Measurements from ENCODE around the gene ZNF516. TPM values are rescaled to one million over a fixed set of nuclear protein-coding genes. Genes with fewer than 3 reads are reported as not detected.

The ZNF516 gene
- total RNA-seq, 3 donors from 2014 or later: 22.0 to 47.9 (median 23.2) TPM

GRCh38 chr18:76412818-76413565 is 82.0 kb downstream of the ZNF516 start:
- ATAC-seq (no peak), DNase-seq (no peak)
- no peaks in the 10 kb centered on the region for H3K4me1 ChIP-seq (ENCODE audit: low read depth)
- TF ChIP-seq CTCF (IDR thresholded peaks at IDR 0.05): no peak
- no peaks in the 10 kb centered on the region for H3K9me3 ChIP-seq
- H3K4me3 ChIP-seq: no peak overlapping the region
- no peaks in the 10 kb centered on the region for H3K36me3 ChIP-seq (ENCODE audit: low read depth)
- intact Hi-C loops (cut with DNase I, micrococcal nuclease): no loop called here

DNA sequence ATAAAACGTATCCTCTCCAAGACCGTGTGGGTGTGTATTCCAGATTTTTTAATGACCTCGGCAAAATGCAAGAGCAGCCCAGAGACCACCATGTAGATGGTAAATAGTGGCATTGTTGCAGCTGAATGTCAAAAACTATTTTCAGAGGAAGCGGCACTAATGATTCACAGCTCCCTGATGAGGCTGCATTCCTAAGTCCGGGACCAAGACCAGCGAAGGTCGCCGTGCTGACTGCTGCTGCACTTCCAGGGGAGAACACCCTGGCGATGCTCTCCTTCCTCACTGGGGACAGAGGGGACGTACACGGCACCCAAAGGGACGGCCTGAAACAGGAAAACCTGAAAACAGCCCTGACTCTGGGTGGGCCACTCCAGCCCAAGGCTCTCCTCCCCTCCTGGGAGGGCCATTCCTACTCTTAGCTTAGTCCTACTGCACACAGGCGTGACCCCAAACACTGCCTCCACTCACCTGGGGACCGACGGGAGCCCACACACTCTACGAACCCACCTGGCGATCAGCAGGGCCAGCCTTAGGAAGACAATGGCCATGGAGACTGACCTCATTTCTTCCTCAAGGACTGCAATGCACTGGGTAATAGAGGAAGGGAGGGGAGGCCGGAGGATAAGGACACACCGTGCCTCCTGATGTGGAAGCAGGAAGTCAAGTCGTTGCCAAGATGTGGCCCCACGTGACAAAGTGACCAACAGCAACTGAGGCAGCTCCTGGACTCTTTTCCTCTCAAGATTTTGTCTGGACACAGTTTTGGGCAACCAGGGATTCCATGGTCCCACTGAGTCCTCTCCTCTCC is 82.8 kb downstream of the ZNF516 start:
- no peak for TF ChIP-seq CTCF (IDR thresholded peaks at IDR 0.05)
- intact Hi-C loops (cut with DNase I, micrococcal nuclease): no loop called here
- Histone ChIP-seq H3K4me3 (no peak overlapping the region), H3K4me1 (ENCODE audit: low read depth) (no peaks in the 10 kb centered on the region), H3K9me3 (no peaks in the 10 kb centered on the region), H3K36me3 (ENCODE audit: low read depth) (no peaks in the 10 kb centered on the region)
- DNase-seq: no peak
- peak; percentile 33 for ATAC-seq

DNA sequence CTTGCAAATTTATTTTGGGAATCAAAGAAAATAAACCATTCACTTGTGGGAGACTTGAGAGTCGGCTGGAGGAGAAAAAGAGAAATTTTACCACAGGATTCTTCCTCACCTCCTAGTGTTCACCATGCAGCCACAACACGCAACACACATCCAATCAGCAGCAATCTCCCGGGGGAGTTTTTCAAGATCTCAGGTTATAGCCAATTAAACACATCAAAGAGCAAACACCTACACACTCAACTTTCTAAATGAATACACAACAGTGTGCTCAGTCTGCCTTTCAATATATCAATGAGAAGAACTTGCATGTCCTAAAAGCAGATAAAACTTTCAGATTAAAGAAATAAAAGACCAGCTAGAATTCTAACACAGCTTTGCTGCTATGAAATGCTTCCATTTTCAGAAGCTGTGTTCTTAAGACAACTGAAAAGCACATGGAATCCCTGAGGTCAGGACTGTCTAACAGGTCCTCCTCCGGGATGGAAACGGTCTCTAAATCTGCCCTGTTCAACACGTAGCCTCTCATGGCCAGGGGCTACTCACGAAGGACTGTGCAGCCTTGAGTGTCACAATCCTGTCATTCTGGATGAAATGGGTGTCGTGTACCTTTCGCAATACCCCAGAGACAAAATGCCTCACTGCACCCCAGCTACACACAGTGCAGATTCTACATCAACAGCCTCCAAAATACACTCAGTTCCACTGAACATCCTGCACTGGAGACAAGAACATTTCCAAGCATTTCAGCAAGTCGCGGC is 84.2 kb downstream of the ZNF516 start:
- Histone ChIP-seq H3K4me3 (no peak overlapping the region), H3K36me3 (ENCODE audit: low read depth) (no peaks in the 10 kb centered on the region), H3K4me1 (ENCODE audit: low read depth) (no peaks in the 10 kb centered on the region), H3K9me3 (no peaks in the 10 kb centered on the region)
- DNase-seq: no peak
- TF ChIP-seq CTCF (IDR thresholded peaks at IDR 0.05): no peak
- no peak for ATAC-seq
- intact Hi-C loops (cut with DNase I, micrococcal nuclease): no loop called here

DNA sequence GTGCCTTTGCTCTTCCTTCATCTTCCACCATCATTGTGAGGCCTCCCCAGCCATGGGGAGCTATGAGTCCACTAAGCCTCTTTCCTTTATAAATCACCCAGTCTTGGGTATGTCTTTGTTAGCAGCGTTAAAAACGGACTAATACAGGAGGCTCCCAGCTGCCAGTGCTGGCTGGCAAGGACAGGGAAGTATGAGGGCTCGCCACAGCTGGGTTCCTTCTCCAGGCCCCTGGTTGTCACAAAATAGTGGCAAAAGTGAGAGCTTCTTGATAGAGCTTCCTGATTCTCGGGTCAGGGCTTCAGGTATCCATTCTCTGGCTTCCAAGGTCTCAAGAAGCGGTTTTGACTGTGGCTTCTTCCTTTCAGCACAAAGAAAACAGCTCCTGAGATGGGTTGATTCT is 85.0 kb downstream of the ZNF516 start:
- TF ChIP-seq CTCF (IDR thresholded peaks at IDR 0.05): no peak
- intact Hi-C loops (cut with DNase I, micrococcal nuclease): no loop called here
- no peak overlapping the region for H3K4me3 ChIP-seq

GRCh38 chr18:76408480-76409067 is 86.5 kb downstream of the ZNF516 start:
- DNase-seq (no peak), ATAC-seq (no peak)
- Histone ChIP-seq H3K4me1 (ENCODE audit: low read depth) (no peaks in the 10 kb centered on the region), H3K9me3 (no peaks in the 10 kb centered on the region), H3K36me3 (ENCODE audit: low read depth) (no peaks in the 10 kb centered on the region), H3K4me3 (no peak overlapping the region)
- intact Hi-C loops (cut with DNase I, micrococcal nuclease): no loop called here
- no peak for TF ChIP-seq CTCF (IDR thresholded peaks at IDR 0.05)

More for the DNA sequence above, 85.0 kb downstream of the ZNF516 start:
- DNase-seq: no peak
- ATAC-seq: no peak
- no peaks in the 10 kb centered on the region for H3K9me3 ChIP-seq
- H3K4me1 ChIP-seq (ENCODE audit: low read depth): no peaks in the 10 kb centered on the region
- H3K36me3 ChIP-seq (ENCODE audit: low read depth): no peaks in the 10 kb centered on the region
